Keratinocyte (primary cell): ENCODE data around the gene CEP63.

Source experiments
- CTCF ChIP-seq, 3 experiments: IDR thresholded peaks in 1 of 3; conservative IDR thresholded peaks in 1 of 3; optimal IDR thresholded peaks in 1 of 3; 2 replicates in 2 of 3; 3 replicates in 1 of 3; pipeline versions ENCODE3 to v1.5.1; 2011; ENCODE audit warnings: low read length in 3 of 3, mild to moderate bottlenecking in 3 of 3, moderate library complexity in 2 of 3, control low read depth in 1 of 3, inconsistent platforms in 1 of 3; ENCODE audit not compliant: insufficient read depth in 2 of 3; ENCODE audit errors: extremely low read depth in 1 of 3
- EZH2 ChIP-seq: IDR thresholded peaks from one replicate; pipeline ENCODE4 v1.6.1; 2012; ENCODE audit warnings: inconsistent platforms, mild to moderate bottlenecking, low read length, moderate library complexity

- TF ChIP-seq EZH2 (no peak), CTCF (optimal IDR thresholded peaks at IDR 0.05 in 1 of 3, IDR thresholded peaks at IDR 0.05 in 1 of 3, conservative IDR thresholded peaks at IDR 0.05 in 1 of 3; ENCODE audit: extremely low read depth in 1 of 3, insufficient read depth in 2 of 3, low read length in 3 of 3) (no peak)
Observed at GRCh38 chr3:134480546-134480945, 5.3 kb upstream of the CEP63 start.
